Tongue (tissue), 2 donors: ENCODE results near the gene C19orf81. TPM values are rescaled to one million over a fixed set of nuclear protein-coding genes. Genes with fewer than 3 reads are reported as not detected.
"Not testable (repeated sequence)": the region's sequence is repeated elsewhere in the genome, so short reads cannot be mapped to it uniquely, and the experiment has no call there.

Experiments used
- DNase-seq: peaks from one replicate; pipeline ENCODE4 v3.0.0-alpha.2; 2015
- total RNA-seq: library from RNA; depleted of rRNA; stranded (reverse); fragments of >200 nt; gene quantifications from one replicate; pipeline ENCODE4 v1.2.3, GENCODE V29; 2014

The C19orf81 gene
- total RNA-seq, result not detected

- no peak for DNase-seq
These were observed at the start of gene C19orf81 for GRCh38 chr19:50649433-50650391. TSS of gene C19orf81 (plus strand) at chr19:50649445. CDS start at chr19:50649445, 0 bp downstream.

GRCh38 chr19:50601407-50602088, 47.7 kb upstream of the C19orf81 start:
- no peak for DNase-seq

- DNase-seq, result no peak
These were observed 47.2 kb upstream of the C19orf81 start for GRCh38 chr19:50602089-50602422.

- no peak for DNase-seq
These were observed 46.7 kb upstream of the C19orf81 start for GRCh38 chr19:50602496-50602895.

- no peak for DNase-seq
These were observed 46.3 kb upstream of the C19orf81 start for GRCh38 chr19:50602935-50603334.

- DNase-seq, result not testable (repeated sequence)
These were observed 44.8 kb upstream of the C19orf81 start for GRCh38 chr19:50604264-50605073.

GRCh38 chr19:50606059-50606836, 43.0 kb upstream of the C19orf81 start:
- DNase-seq, result peak; percentile 8

GRCh38 chr19:50607388-50607787, 41.9 kb upstream of the C19orf81 start:
- no peak for DNase-seq

GRCh38 chr19:50607874-50608785, 41.1 kb upstream of the C19orf81 start:
- DNase-seq, result peak; percentile 92

GRCh38 chr19:50612504-50613404, 36.5 kb upstream of the C19orf81 start:
- not testable (repeated sequence) for DNase-seq

- not testable (repeated sequence) for DNase-seq
These were observed 30.9 kb upstream of the C19orf81 start for GRCh38 chr19:50618379-50618778.

GRCh38 chr19:50619184-50619583, 30.1 kb upstream of the C19orf81 start:
- not testable (repeated sequence) for DNase-seq

- DNase-seq, result not testable (repeated sequence)
These were observed 28.8 kb upstream of the C19orf81 start for GRCh38 chr19:50620394-50620906.

- no peak for DNase-seq
These were observed 24.2 kb upstream of the C19orf81 start for GRCh38 chr19:50624949-50625600.

GRCh38 chr19:50626011-50626410, 23.2 kb upstream of the C19orf81 start:
- DNase-seq, result peak; percentile 24

- DNase-seq, result no peak
These were observed 22.4 kb upstream of the C19orf81 start for GRCh38 chr19:50626795-50627194.

GRCh38 chr19:50628146-50628545, 21.1 kb upstream of the C19orf81 start:
- no peak for DNase-seq

GRCh38 chr19:50628551-50628950, 20.7 kb upstream of the C19orf81 start:
- no peak for DNase-seq

- no peak for DNase-seq
These were observed 20.1 kb upstream of the C19orf81 start for GRCh38 chr19:50629194-50629593.
